ENCODE data around the gene ZNF718. TPM values are rescaled to one million over a fixed set of nuclear protein-coding genes. Genes with fewer than 3 reads are reported as not detected.

The ZNF718 gene
- total and polyA plus RNA-seq, 12 donors, result 0.51 to 13.9 (median 5.6) TPM

DNA sequence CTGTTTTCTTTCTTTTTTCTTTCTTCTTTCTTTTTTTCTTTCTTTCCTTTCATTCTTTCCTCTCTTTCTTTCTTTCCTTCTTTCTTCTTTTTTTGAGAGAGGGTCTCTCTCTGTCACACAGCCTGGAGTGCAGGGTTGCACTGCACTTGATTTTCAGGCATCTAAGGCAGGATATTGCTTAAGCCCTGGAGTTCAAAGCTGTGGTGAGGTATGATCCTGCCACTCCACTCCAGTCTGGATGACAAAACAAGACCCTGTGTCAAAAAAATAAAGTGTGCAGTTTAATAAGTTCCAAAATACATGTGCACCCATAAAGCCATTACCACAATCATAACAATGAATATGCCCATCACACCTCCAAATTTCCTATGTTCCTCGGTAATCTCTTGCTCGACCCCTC lies 10.6 kb upstream of the ZNF718 start:
- intact Hi-C loops (cut with DNase I), result no loop called here
- peaks cover 4% of the 10 kb centered on the region for H3K27me3 ChIP-seq
- 84 to 92% (median 88%) methylated on average over 2 of the region's 2 CpGs for WGBS, 4 donors

DNA sequence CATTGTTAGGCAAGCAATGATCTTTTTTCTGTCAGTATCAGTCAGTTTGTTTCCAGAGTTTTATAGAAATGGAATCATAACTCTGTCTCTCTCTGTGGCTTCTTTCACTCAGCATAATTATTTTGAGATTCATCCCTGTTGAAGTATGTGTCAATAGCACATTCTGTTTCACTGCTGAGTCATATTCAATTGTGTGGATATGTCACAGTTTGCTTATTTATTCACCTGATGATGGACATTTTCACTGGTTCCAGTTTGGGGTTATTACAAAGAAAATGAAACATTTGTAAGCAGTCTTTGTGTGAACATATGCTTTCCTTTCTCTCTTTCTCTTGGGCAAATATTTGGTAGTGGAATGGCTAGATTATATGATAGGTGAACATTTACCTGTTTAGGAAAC lies 10.2 kb upstream of the ZNF718 start:
- H3K9me3 ChIP-seq (replicated peaks in 1 of 3), result no peaks in the 10 kb centered on the region
- H3K4me1 ChIP-seq (replicated peaks in 1 of 2), result no peaks in the 10 kb centered on the region
- H3K27me3 ChIP-seq, result peaks cover under 1% of the 10 kb centered on the region
- no peak for DNase-seq
- intact Hi-C loops (cut with DNase I), result no loop called here
- TF ChIP-seq POLR2A (IDR thresholded peaks at IDR 0.05), result no peak
- TF ChIP-seq, protein P1, sequence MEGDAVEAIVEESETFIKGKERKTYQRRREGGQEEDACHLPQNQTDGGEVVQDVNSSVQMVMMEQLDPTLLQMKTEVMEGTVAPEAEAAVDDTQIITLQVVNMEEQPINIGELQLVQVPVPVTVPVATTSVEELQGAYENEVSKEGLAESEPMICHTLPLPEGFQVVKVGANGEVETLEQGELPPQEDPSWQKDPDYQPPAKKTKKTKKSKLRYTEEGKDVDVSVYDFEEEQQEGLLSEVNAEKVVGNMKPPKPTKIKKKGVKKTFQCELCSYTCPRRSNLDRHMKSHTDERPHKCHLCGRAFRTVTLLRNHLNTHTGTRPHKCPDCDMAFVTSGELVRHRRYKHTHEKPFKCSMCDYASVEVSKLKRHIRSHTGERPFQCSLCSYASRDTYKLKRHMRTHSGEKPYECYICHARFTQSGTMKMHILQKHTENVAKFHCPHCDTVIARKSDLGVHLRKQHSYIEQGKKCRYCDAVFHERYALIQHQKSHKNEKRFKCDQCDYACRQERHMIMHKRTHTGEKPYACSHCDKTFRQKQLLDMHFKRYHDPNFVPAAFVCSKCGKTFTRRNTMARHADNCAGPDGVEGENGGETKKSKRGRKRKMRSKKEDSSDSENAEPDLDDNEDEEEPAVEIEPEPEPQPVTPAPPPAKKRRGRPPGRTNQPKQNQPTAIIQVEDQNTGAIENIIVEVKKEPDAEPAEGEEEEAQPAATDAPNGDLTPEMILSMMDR (IDR thresholded peaks at IDR 0.05), result no peak
- H3K4me3 ChIP-seq, result no peak overlapping the region
- H3K27ac ChIP-seq, result no peak overlapping the region
- H3K36me3 ChIP-seq (replicated peaks in 1 of 2), result no peaks in the 10 kb centered on the region

More for the DNA sequence above, 10.6 kb upstream of the ZNF718 start:
- no peaks in the 10 kb centered on the region for H3K9me3 ChIP-seq (replicated peaks in 1 of 3)
- TF ChIP-seq POLR2A (IDR thresholded peaks at IDR 0.05), result no peak
- TF ChIP-seq, protein P1 (IDR thresholded peaks at IDR 0.05), result no peak
- H3K27ac ChIP-seq, result no peak overlapping the region
- no peaks in the 10 kb centered on the region for H3K36me3 ChIP-seq (replicated peaks in 1 of 2)
- H3K4me1 ChIP-seq (replicated peaks in 1 of 2), result no peaks in the 10 kb centered on the region
- no peak overlapping the region for H3K4me3 ChIP-seq
- no peak for DNase-seq

DNA sequence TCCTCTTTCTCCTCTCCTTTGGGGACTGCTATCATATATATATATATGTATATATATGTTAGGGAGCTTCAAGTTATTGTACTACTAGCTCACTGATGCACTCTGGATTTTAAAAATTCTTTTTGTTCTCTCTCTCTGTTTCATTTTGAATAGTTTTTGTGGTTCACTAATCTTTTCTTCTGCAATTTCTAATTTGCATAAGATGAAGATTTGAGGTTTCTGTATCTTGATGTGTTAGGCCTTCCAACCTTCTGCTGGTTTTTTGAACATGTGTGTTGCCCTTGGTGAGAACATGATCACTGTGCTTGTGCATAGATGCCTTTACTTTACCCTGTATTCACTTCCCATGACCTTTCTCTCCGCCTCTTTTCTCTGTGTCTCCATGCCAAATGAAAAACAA lies 7.8 kb upstream of the ZNF718 start:
- H3K36me3 ChIP-seq (replicated peaks in 1 of 2), result no peaks in the 10 kb centered on the region
- H3K4me3 ChIP-seq, result no peak overlapping the region
- H3K27ac ChIP-seq, result no peak overlapping the region
- no peaks in the 10 kb centered on the region for H3K4me1 ChIP-seq (replicated peaks in 1 of 2)
- 86 to 97% (median 95%) methylated on average over 1 of the region's 1 CpG for WGBS, 4 donors
- no peak for DNase-seq
- H3K27me3 ChIP-seq, result no peaks in the 10 kb centered on the region
- TF ChIP-seq, protein P1 (IDR thresholded peaks at IDR 0.05), result no peak
- no peak for TF ChIP-seq POLR2A (IDR thresholded peaks at IDR 0.05)
- no peaks in the 10 kb centered on the region for H3K9me3 ChIP-seq (replicated peaks in 1 of 3)
- intact Hi-C loops (cut with DNase I), result no loop called here

DNA sequence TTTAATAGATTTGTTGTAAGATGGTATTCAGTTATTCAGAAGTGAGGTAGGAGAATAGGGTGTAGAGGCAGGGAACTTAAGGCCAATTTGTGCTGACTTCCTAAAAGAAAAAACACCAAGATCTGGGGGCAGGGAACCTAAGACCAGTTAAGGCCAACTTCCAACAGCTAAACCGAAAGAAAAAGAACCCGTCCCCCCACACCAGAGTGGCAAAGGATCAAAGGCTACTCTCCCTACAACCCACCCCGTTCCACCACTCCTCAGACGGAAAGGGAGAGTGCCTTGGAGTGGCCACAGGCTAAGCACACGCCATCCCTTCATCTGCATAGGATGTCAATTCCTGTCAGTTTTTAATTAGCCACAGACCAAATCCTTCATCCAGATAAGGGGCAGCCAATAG lies 3.7 kb upstream of the ZNF718 start:
- H3K27ac ChIP-seq, result no peak overlapping the region
- H3K27me3 ChIP-seq, result no peaks in the 10 kb centered on the region
- peaks cover 1 to 2% of the 10 kb centered on the region in 2 donors for H3K4me1 ChIP-seq (replicated peaks in 1 of 2)
- DNase-seq, result no peak
- no peak overlapping the region for H3K4me3 ChIP-seq
- no peak for TF ChIP-seq POLR2A (IDR thresholded peaks at IDR 0.05)
- TF ChIP-seq, protein P1 (IDR thresholded peaks at IDR 0.05), result no peak
- H3K36me3 ChIP-seq (replicated peaks in 1 of 2), result no peaks in the 10 kb centered on the region
- no peaks in the 10 kb centered on the region for H3K9me3 ChIP-seq (replicated peaks in 1 of 3)
- intact Hi-C loops (cut with DNase I), result no loop called here
- WGBS, 4 donors, result 57 to 73% (median 68%) methylated on average over 5 of the region's 5 CpGs
